Naive thymus-derived CD4-positive, alpha-beta T cell (primary cell): ENCODE results near the gene ATE1. TPM values are rescaled to one million over a fixed set of nuclear protein-coding genes. Genes with fewer than 3 reads are reported as not detected.

Source experiments
- ATAC-seq: fragments of 150-1000 bp; cut with Tn5 transposase; 2 replicates; pipeline ENCODE4 v1.10.0; 2021; ENCODE audit warnings: mild to moderate bottlenecking, moderate library complexity
- CTCF ChIA-PET: fragments of 350-600 bp; sonication (Branson Sonifier 250); formaldehyde crosslinking; loops from one replicate; lab custom pipeline; 2021; ENCODE audit warnings: antibody characterized with exemption; lab: Charles Lee
- POLR2A ChIA-PET: fragments of 350-600 bp; sonication (Branson Sonifier 250); formaldehyde crosslinking; loops from one replicate; lab custom pipeline; 2021; ENCODE audit warnings: antibody characterized with exemption, inconsistent platforms; lab: Charles Lee
- DNase-seq, 9 donors: peaks; one replicate each; pipeline versions ENCODE4 v3.0.0 to v3.0.0-alpha.2; 2020 to 2022; ENCODE audit warnings: mixed read lengths in 1 of 9
- H3K27ac ChIP-seq: one replicate; pipeline ENCODE4 v1.7.0; 2013; ENCODE audit warnings: mild to moderate bottlenecking, low read depth, low read length, moderate library complexity
- H3K27me3 ChIP-seq, 2 donors: one replicate each; pipeline ENCODE4 v1.7.0; 2013; ENCODE audit warnings: low read length in 2 of 2, mild to moderate bottlenecking in 2 of 2, moderate library complexity in 2 of 2; ENCODE audit not compliant: control insufficient read depth in 2 of 2, insufficient read depth in 2 of 2
- H3K36me3 ChIP-seq, 3 experiments: 1 replicate in 2 of 3; 2 replicates in 1 of 3; pipeline ENCODE4 v1.7.0; 2013; ENCODE audit warnings: low read length in 3 of 3, mild to moderate bottlenecking in 3 of 3, moderate library complexity in 1 of 3; ENCODE audit not compliant: insufficient read depth in 3 of 3, control insufficient read depth in 2 of 3
- H3K4me1 ChIP-seq, 2 donors: one replicate each; pipeline ENCODE4 v1.7.0; 2013; ENCODE audit warnings: low read length in 2 of 2, mild to moderate bottlenecking in 2 of 2, moderate library complexity in 1 of 2; ENCODE audit not compliant: control insufficient read depth in 2 of 2, insufficient read depth in 2 of 2
- H3K4me3 ChIP-seq: 2 replicates; pipeline ENCODE4 v1.7.0; 2013; ENCODE audit warnings: mild to moderate bottlenecking, low read length
- H3K9me3 ChIP-seq, 3 experiments: 1 replicate in 2 of 3; 2 replicates in 1 of 3; pipeline ENCODE4 v1.7.0; 2013; ENCODE audit warnings: low read length in 3 of 3; ENCODE audit not compliant: control insufficient read depth in 2 of 3
- H3K27ac Mint-ChIP-seq, 9 donors: one replicate each; pipeline ENCODE4 v1.8.0; 2020 to 2022; ENCODE audit warnings: mixed read lengths in 9 of 9, mild to moderate bottlenecking in 8 of 9, moderate library complexity in 5 of 9, inconsistent platforms in 2 of 9
- H3K27me3 Mint-ChIP-seq, 5 donors: one replicate each; pipeline ENCODE4 v1.8.0; 2021 to 2022; ENCODE audit warnings: mixed read lengths in 5 of 5, mild to moderate bottlenecking in 1 of 5
- H3K36me3 Mint-ChIP-seq, 5 donors: one replicate each; pipeline ENCODE4 v1.8.0; 2020 to 2022; ENCODE audit warnings: mixed read lengths in 5 of 5, mild to moderate bottlenecking in 3 of 5, inconsistent platforms in 1 of 5
- H3K4me1 Mint-ChIP-seq, 7 donors: one replicate each; pipeline ENCODE4 v1.8.0; 2020 to 2022; ENCODE audit warnings: mixed read lengths in 7 of 7, mild to moderate bottlenecking in 3 of 7, inconsistent platforms in 1 of 7
- H3K4me3 Mint-ChIP-seq, 10 donors: one replicate each; pipeline ENCODE4 v1.8.0; 2020 to 2022; ENCODE audit warnings: mild to moderate bottlenecking in 10 of 10, mixed read lengths in 10 of 10, moderate library complexity in 6 of 10, inconsistent platforms in 2 of 10
- H3K9me3 Mint-ChIP-seq, 11 donors: one replicate each; pipeline ENCODE4 v1.8.0; 2020 to 2022; ENCODE audit warnings: mixed read lengths in 11 of 11, mild to moderate bottlenecking in 4 of 11, inconsistent platforms in 1 of 11, moderate library complexity in 1 of 11
- intact Hi-C, 2 donors: fragments of 100-400 bp; cut with micrococcal nuclease; formaldehyde crosslinking; loops; one replicate each; pipeline ENCODE4 v1.15.1; 2023
- polyA plus RNA-seq, 2 donors: library from polyadenylated mRNA; unstranded; fragments of 300-500 nt; fragmentation: Illumina TruSeq; gene quantifications; one replicate each; pipeline ENCODE4 v1.2.3, GENCODE V29; 2021
- total RNA-seq, 6 experiments: library from RNA in 5 of 6; stranded (reverse) in 5 of 6; gene quantifications; 1 replicate in 5 of 6; 2 replicates in 1 of 6; pipeline ENCODE4 v1.2.3 and lab custom pipeline; 2021 to 2026

The ATE1 gene
- total and polyA plus RNA-seq, 7 experiments from 2014 or later = 22.4 to 29.9 (median 26.2) TPM

DNA sequence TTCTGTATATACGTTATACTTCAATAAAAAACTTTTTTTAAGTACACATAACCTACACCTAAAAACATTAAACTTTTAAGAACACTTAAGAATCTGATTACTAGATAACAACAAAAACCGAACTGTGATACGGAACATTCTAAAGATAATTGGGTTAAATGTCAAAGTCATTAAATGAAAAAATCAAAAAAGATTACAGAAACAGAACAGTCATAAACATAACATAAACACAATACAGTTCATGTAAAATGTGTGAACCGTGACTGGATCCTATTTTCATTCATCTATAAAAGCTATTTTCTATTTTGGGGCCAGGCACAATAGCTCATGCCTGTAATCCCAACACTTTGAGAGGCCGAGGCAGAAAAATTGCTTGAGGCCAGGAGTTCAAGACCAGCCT is 38.6 kb downstream of the ATE1 start:
- H3K27me3 Mint-ChIP-seq = no peaks in the 10 kb centered on the region

DNA sequence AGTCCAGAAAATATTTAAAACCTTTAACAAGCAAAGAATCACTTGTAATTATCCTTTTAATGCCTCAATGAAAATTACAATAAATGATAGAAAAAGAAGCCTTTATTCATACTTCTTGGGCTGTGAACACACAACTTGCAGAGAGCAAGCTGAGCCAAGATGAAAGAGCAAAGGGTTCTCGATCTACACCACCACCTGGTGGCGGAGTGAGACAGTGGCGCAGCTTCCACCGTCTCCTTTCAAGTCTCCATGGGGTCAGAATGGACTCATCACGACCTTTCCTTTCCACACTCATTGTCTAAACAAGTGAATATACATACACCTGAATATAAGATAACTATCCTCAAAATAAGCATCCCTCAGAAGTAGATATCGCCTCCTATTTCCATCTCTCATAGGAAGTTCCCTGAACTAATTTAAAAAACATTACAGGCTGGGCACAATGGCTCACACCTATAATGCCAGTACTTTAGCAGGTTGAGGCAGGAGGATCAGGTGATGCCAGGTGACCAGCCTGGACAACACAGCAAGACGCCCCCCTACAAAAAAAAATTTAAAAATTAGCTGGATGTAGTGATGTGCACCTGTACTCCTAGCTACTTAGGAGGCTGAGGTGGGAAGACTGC is 40.7 kb downstream of the ATE1 start:
- Mint-ChIP-seq H3K4me1 (peaks cover 0 to 8% (median 0%) of the 10 kb centered on the region in 7 donors), H3K9me3 (no peaks in the 10 kb centered on the region), H3K36me3 (peaks cover 0 to 16% (median 5%) of the 10 kb centered on the region in 5 donors), H3K27ac (peak overlapping the region in 1 of 9 donors; percentile 6), H3K4me3 (no peak overlapping the region), H3K27me3 (no peaks in the 10 kb centered on the region)
- ChIA-PET CTCF (interaction anchor here (0.5 kb wide), 1 partner anchor 387 kb away, joined by 3 read pairs; no protein-coding TSS in a partner anchor), POLR2A (no interaction called here)
- Histone ChIP-seq H3K9me3 (no peaks in the 10 kb centered on the region), H3K4me3 (no peak overlapping the region), H3K27me3 (no peaks in the 10 kb centered on the region), H3K4me1 (no peaks in the 10 kb centered on the region), H3K27ac (no peak overlapping the region), H3K36me3 (peaks cover 0 to 3% (median 0%) of the 10 kb centered on the region in 3 experiments)
- ATAC-seq (peak; percentile 69), DNase-seq (peak; percentile 8 to 34 (median 29))
- intact Hi-C loops = loop anchor here in 1 of 2 donors (1.0 to 2.0 kb wide), 2 partner anchors 63 to 944 kb away; no protein-coding TSS in a partner anchor

More for the DNA sequence above, 38.6 kb downstream of the ATE1 start:
- Histone ChIP-seq H3K4me3 (no peak overlapping the region), H3K27me3 (no peaks in the 10 kb centered on the region), H3K36me3 (peaks cover 0 to 9% (median 0%) of the 10 kb centered on the region in 3 experiments), H3K4me1 (no peaks in the 10 kb centered on the region), H3K27ac (no peak overlapping the region), H3K9me3 (no peaks in the 10 kb centered on the region)
- H3K4me1 Mint-ChIP-seq = peaks cover 0 to 4% (median 0%) of the 10 kb centered on the region in 7 donors
- intact Hi-C loops = no loop called here
- peaks cover 0 to 17% (median 2%) of the 10 kb centered on the region in 5 donors for H3K36me3 Mint-ChIP-seq
- ChIA-PET CTCF (no interaction called here), POLR2A (no interaction called here)
- no peaks in the 10 kb centered on the region for H3K9me3 Mint-ChIP-seq
- H3K27ac Mint-ChIP-seq = no peak overlapping the region
- DNase-seq (no peak), ATAC-seq (no peak)
- H3K4me3 Mint-ChIP-seq = no peak overlapping the region

- Histone ChIP-seq H3K4me3 (no peak overlapping the region), H3K4me1 (no peaks in the 10 kb centered on the region), H3K36me3 (peaks cover 0 to 3% (median 0%) of the 10 kb centered on the region in 3 experiments), H3K27me3 (no peaks in the 10 kb centered on the region), H3K27ac (no peak overlapping the region), H3K9me3 (no peaks in the 10 kb centered on the region)
- Mint-ChIP-seq H3K36me3 (peaks cover 0 to 15% (median 5%) of the 10 kb centered on the region in 5 donors), H3K9me3 (no peaks in the 10 kb centered on the region), H3K4me1 (peaks cover 0 to 8% (median 0%) of the 10 kb centered on the region in 7 donors), H3K27me3 (no peaks in the 10 kb centered on the region), H3K4me3 (no peak overlapping the region), H3K27ac (no peak overlapping the region)
- ChIA-PET POLR2A (no interaction called here), CTCF (no interaction called here)
- DNase-seq (no peak), ATAC-seq (no peak)
- intact Hi-C loops = loop anchor here in 1 of 2 donors (2.0 kb wide), 1 partner anchor 943 kb away; no protein-coding TSS in a partner anchor
These were observed 41.6 kb downstream of the ATE1 start for GRCh38 chr10:121886181-121886580.

DNA sequence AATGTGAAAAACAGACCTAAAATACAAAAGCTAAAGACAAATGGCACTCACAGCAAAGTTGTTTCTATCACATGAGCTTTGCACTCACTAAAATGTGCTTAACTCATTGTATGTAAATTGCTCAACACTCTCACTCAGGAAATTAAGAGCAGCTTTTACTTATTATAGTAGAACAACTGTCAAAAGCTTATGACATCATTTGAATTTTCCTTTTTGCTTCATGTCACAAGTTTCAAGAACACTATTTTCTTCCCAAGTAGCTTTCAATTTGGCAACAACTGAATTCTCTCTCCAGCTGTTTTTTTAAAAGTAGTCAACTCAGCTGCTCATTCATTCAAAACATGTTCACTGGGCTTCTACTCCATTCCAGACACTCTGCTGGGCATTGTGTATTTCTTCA is 46.9 kb downstream of the ATE1 start:
- Histone ChIP-seq H3K4me1 (no peaks in the 10 kb centered on the region), H3K9me3 (no peaks in the 10 kb centered on the region), H3K27me3 (no peaks in the 10 kb centered on the region), H3K27ac (no peak overlapping the region), H3K4me3 (no peak overlapping the region), H3K36me3 (peaks cover 0 to 9% (median 0%) of the 10 kb centered on the region in 3 experiments)
- Mint-ChIP-seq H3K27me3 (no peaks in the 10 kb centered on the region), H3K4me1 (peaks cover 0 to 4% (median 2%) of the 10 kb centered on the region in 7 donors), H3K27ac (no peak overlapping the region), H3K4me3 (no peak overlapping the region), H3K36me3 (peaks cover 0 to 32% (median 27%) of the 10 kb centered on the region in 5 donors), H3K9me3 (no peaks in the 10 kb centered on the region)
- DNase-seq (no peak), ATAC-seq (no peak)
- intact Hi-C loops = no loop called here
- ChIA-PET POLR2A (no interaction called here), CTCF (no interaction called here)

- Mint-ChIP-seq H3K9me3 (no peaks in the 10 kb centered on the region), H3K27me3 (no peaks in the 10 kb centered on the region), H3K36me3 (peaks cover 0 to 36% (median 31%) of the 10 kb centered on the region in 5 donors), H3K4me3 (no peak overlapping the region), H3K27ac (peak overlapping the region in 1 of 9 donors; percentile 9), H3K4me1 (peaks cover 0 to 4% (median 2%) of the 10 kb centered on the region in 7 donors)
- DNase-seq = no peak
- Histone ChIP-seq H3K4me3 (no peak overlapping the region), H3K27ac (no peak overlapping the region), H3K27me3 (no peaks in the 10 kb centered on the region), H3K9me3 (no peaks in the 10 kb centered on the region), H3K36me3 (peaks cover 0 to 9% (median 0%) of the 10 kb centered on the region in 3 experiments), H3K4me1 (no peaks in the 10 kb centered on the region)
- ChIA-PET CTCF (no interaction called here), POLR2A (no interaction called here)
- intact Hi-C loops = no loop called here
- ATAC-seq = no peak
These were observed 48.4 kb downstream of the ATE1 start for GRCh38 chr10:121879476-121879875.

DNA sequence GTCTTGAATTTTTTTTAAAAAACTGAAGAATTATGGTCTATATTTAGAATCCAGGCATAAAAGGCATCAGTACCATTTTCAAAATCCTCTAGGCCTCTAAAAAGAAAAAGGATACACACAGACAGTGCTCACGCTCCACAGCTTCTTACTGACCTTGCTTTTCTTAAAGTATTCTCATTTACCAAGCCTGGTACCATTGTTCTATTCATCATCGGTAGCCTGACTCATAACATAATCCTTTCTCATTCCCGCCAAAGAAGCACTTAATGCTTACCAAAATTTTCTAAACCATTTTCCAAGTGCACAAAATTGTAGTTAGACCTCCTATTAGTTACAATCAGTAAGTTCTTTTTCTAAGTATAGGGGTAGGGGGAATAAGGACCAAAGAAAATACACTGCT is 54.6 kb downstream of the ATE1 start:
- H3K36me3 Mint-ChIP-seq = peaks cover 5 to 59% (median 49%) of the 10 kb centered on the region in 5 donors
- H3K9me3 Mint-ChIP-seq = no peaks in the 10 kb centered on the region
- H3K27me3 Mint-ChIP-seq = no peaks in the 10 kb centered on the region
- no peak overlapping the region for H3K4me3 Mint-ChIP-seq
- peaks cover 0 to 11% (median 0%) of the 10 kb centered on the region in 7 donors for H3K4me1 Mint-ChIP-seq
- no peaks in the 10 kb centered on the region for H3K9me3 ChIP-seq
- no peak for DNase-seq
- peaks cover 0 to 14% (median 0%) of the 10 kb centered on the region in 3 experiments for H3K36me3 ChIP-seq
- H3K4me1 ChIP-seq = no peaks in the 10 kb centered on the region
- ATAC-seq = no peak
- CTCF ChIA-PET = no interaction called here
- no peaks in the 10 kb centered on the region for H3K27me3 ChIP-seq
- no peak overlapping the region for H3K27ac ChIP-seq
- no peak overlapping the region for H3K4me3 ChIP-seq
- no peak overlapping the region for H3K27ac Mint-ChIP-seq
- POLR2A ChIA-PET = no interaction called here
- intact Hi-C loops = no loop called here
